SK-N-DZ (cell line): Measurements from ENCODE around the gene OR5D14. TPM values are rescaled to one million over a fixed set of nuclear protein-coding genes. Genes with fewer than 3 reads are reported as not detected.

Source experiments
- DNase-seq: peaks from one replicate; pipeline ENCODE4 v3.0.0-alpha.2; 2015; ENCODE audit warnings: low spot score
- polyA plus RNA-seq, 2 experiments: library from polyadenylated mRNA; depleted of rRNA; stranded (reverse); fragments of >200 nt; gene quantifications; 2 replicates each; pipeline ENCODE4 v1.2.3, GENCODE V29; 2014

The OR5D14 gene
- polyA plus RNA-seq (2014; cell fraction: cytosol; rRNA removed): not detected in 2 replicates
- not detected in 2 replicates for polyA plus RNA-seq (2014; cell fraction: nucleus; rRNA removed)

DNA sequence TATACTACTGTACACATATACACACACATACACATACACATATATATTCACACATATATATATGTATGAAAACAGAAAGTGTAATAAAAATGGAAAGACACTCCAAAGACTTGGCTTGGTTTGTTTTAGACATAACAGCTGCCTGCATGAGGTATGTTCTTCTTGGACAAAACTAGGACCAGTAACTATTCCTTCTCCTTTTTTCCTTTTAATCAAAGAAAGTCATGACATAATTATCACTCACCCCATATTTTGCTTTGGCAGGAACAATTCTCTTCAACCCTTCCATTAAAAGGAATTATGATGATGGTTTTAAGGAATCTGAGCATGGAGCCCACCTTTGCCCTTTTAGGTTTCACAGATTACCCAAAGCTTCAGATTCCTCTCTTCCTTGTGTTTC is at the start of gene OR5D14:
Gene OR5D14 (plus strand): TSS at position 301 of the 400 bp plus-strand sequence. CDS start 0 bp downstream, at position 301.
- no peak for DNase-seq

DNA sequence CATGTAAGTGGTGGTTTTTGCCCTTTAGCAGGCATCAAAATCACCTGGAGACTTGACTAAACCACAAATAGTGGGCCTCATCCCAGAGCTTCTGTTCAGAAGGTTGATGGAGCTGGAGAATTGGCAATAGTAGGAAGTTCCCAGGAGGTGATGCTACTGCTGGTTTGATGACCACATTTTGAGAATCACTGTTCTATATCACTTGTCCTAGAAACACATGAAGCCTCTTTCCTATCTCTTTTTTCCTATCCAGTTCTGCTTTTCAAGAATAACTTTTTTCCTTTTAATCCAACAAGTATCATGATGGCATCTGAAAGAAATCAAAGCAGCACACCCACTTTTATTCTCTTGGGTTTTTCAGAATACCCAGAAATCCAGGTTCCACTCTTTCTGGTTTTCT is 22.2 kb upstream of the OR5D14 start, which contains the start of gene OR5D13:
Gene OR5D13 (plus strand): TSS at position 301 of the 400 bp plus-strand sequence. CDS start 0 bp downstream, at position 301.
- no peak for DNase-seq

DNA sequence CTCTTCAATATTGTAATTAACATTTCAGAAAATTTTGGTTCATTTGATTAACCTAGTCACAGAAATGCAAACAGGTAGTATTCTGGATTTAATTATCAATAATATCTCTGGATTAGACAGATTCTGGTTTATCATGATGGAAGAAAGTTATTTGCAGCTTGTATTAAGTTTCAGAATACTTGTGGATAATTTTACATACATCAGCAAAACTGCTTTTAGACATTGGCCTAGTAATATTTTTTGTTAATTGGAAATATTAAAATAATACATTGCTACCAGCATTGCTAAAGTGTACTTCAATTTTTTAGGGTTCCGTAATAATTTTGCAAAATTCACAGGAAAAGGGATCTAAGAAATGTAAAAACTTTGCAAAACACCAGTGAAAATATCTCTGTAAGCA is 3.8 kb upstream of the OR5D14 start:
- DNase-seq: no peak

DNA sequence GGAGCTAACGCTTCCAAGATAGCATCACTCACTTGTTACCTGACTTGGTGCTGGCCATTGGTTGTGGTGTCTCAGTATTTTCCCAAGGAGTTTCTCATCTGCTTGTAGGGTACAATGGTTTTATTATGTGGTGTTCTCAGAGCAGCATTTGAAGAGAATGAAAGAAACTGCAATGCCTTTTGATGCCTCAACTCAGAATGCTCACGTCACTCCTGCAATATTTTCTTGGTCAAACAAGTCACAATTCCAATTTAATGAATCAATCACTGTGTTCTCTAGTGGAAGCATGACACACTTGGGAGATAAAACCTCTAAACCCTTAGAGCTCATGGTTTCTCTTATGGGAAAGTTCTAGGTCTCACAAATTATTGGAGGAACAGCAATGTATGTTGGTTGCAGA is 2.0 kb upstream of the OR5D14 start:
- no peak for DNase-seq

DNA sequence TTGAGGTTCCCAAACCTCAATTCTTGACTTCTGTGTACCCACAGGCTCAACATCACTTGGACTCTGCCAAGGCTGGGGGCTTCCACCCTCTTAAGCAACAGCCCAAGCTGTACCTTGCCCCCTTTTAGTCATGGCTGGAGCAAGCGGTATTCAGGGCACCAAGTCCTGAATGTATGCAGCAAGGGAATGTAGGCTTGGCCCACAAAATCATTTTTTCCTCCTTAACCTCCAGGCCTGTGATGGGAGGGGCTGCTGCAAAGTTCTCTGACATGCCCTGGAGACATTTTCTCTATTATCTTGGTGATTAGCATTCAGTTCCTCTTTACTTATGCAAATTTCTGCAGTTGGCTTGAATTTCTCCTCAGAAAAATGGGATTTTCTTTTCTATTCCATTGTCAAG is 10.9 kb downstream of the OR5D14 start:
- no peak for DNase-seq

DNA sequence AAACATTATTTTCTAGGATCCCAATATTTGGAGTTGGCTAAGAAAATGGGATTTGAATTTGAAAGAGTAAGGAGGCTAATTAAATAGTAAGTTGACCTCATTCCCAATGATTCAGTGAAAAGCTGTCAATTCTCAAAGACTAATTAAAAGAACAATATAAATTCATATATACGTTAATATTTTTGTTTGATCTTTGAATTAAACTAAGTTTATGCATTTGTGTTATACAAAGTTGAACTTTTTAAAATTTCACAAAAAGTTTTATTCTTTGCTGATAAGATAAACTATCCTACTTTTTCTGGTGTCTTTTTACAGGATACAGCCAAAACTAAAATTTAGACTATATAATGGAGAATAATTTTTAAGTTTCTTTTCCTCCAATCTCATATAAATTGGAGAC is 15.7 kb downstream of the OR5D14 start, which contains the start of gene OR5L1:
Gene OR5L1 (plus strand): TSS at position 301 of the 400 bp plus-strand sequence. CDS start 100 bp downstream, outside the sequence.
- DNase-seq: no peak

DNA sequence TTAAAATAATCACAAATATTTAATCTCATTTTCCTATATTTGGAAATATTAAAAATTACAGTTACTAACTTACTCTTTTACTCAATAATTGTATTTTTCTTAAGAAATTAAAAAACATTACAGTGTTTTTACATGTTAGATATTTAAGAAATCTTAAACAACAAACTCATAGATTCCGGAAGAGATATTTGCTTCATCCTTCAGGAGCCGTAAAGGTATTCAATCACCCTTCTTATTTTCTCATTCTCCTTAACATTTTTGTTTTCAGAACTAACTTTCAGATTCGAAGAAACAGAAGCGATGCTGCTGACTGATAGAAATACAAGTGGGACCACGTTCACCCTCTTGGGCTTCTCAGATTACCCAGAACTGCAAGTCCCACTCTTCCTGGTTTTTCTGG is 24.0 kb downstream of the OR5D14 start, which contains the start of gene OR5D18:
Gene OR5D18 (plus strand): TSS at position 301 of the 400 bp plus-strand sequence. CDS start 0 bp downstream, at position 301.
- DNase-seq: no peak

DNA sequence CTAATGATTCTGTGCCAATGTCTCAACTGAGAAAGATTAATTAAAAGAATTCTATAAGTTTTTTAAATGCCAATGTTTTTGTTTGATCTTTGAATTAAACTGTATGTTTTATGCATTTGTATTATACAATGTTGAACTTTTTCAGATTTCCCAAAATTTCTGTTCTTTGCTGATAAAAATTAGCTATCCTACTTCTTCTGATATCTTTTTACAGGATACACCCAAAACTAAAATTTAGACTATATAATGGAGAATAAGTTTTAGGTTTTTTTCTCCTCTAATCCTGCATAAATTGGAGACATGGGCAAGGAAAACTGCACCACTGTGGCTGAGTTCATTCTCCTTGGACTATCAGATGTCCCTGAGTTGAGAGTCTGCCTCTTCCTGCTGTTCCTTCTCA is 31.6 kb downstream of the OR5D14 start, which contains the start of gene OR5L2:
Gene OR5L2 (plus strand): TSS at position 301 of the 400 bp plus-strand sequence. CDS start 0 bp downstream, at position 301.
- no peak for DNase-seq

DNA sequence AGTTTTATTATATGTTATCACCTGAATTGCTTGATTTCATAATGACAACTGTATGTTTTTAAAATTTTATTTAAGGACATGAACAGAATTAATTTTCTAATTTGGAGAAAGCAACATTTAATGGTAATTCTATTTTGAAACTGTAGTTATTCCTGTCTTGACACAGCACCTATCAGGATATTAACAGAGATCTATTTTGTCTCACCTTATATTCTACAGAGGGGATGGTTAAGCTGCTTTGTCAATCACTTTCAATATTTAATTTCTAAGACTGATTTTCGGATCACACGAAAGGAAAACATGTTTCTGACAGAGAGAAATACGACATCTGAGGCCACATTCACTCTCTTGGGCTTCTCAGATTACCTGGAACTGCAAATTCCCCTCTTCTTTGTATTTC is 43.1 kb downstream of the OR5D14 start, which contains the start of gene OR5D16:
Gene OR5D16 (plus strand): TSS at position 301 of the 400 bp plus-strand sequence. CDS start 0 bp downstream, at position 301.
- no peak for DNase-seq
